NK-92 (cell line): Measurements from ENCODE around the gene IPO13.

Experiments used
- DNase-seq: peaks from one replicate; lab custom pipeline; 2025; ENCODE audit not compliant: unreplicated experiment; lab: John Stamatoyannopoulos, UW

The IPO13 gene

GRCh38 chr1:43930949-43931275 lies 15.8 kb upstream of the IPO13 start:
- DNase-seq: no peak

- DNase-seq: no peak
Measured at GRCh38 chr1:43931711-43932660, 14.8 kb upstream of the IPO13 start.

- DNase-seq: no peak
Measured at GRCh38 chr1:43932786-43933385, 13.9 kb upstream of the IPO13 start.

GRCh38 chr1:43933386-43934100 lies 13.2 kb upstream of the IPO13 start, which contains the start of gene ARTN:
Gene ARTN (plus strand): TSS chr1:43933801. CDS start chr1:43935657, 1,856 bp downstream.
- no peak for DNase-seq

GRCh38 chr1:43934101-43934985 lies 12.4 kb upstream of the IPO13 start:
- no peak for DNase-seq

- DNase-seq: no peak
Measured at GRCh38 chr1:43934986-43935324, 11.8 kb upstream of the IPO13 start.

GRCh38 chr1:43935711-43936427 lies 10.9 kb upstream of the IPO13 start:
- DNase-seq: no peak

- DNase-seq: no peak
Measured at GRCh38 chr1:43936431-43937151, 10.2 kb upstream of the IPO13 start.

- no peak for DNase-seq
Measured at GRCh38 chr1:43937179-43937865, 9.4 kb upstream of the IPO13 start.

- no peak for DNase-seq
Measured at GRCh38 chr1:43938383-43938782, 8.4 kb upstream of the IPO13 start.

- DNase-seq: no peak
Measured at GRCh38 chr1:43938892-43939587, 7.7 kb upstream of the IPO13 start.

- DNase-seq: no peak
Measured at GRCh38 chr1:43942411-43942810, 4.3 kb upstream of the IPO13 start.

- DNase-seq: no peak
Measured at GRCh38 chr1:43944860-43945259, 1.9 kb upstream of the IPO13 start.

GRCh38 chr1:43945674-43946235 lies 995 bp upstream of the IPO13 start:
- no peak for DNase-seq

- no peak for DNase-seq
Measured at GRCh38 chr1:43947061-43947873, 517 bp downstream of the IPO13 start.

GRCh38 chr1:43947874-43948437 lies 1.2 kb downstream of the IPO13 start:
- DNase-seq: no peak

GRCh38 chr1:43949678-43950077 lies 2.9 kb downstream of the IPO13 start:
- no peak for DNase-seq
